ENCODE results near the gene CPNE9.

CPNE9 gene

DNA sequence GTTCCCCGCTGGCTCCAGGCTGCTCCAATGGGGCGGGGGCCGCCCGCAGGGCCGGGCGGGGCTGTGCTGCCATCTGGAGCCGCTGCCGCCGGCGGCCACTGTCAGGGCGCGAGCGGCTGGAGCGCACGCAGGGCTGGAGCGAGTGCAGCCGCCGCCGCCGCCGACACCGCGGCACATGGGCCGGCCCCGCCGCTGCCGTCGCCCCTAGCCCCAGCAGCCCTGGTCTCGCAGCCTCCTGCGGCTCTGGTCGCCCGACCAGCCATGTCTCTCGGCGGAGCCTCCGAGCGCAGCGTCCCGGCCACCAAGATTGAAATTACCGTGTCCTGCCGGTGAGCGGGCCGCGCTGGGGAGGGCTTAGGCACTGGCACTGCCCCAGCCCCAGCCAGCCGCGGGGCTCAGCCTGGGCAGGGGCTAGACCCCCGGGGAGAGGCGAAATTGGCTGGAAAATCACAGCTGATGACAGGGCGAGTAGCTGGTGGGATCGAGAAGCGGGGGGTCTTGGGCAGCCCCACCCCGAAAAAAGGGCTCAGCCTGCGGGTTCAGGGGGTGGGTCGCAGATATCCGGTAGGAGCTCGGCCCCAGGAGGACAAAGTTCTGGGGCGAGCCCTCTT is at the start of gene CPNE9:
Gene CPNE9 (plus strand): TSS at position 98 of the 611 bp plus-strand sequence. CDS start 164 bp downstream, at position 262.
- no peak for TF ChIP-seq CTCF (IDR thresholded peaks at IDR 0.05; ENCODE audit: low read depth, low read length)
- peak within 1 kb of the TSS; percentile 16; the same call in 1 of the 2 replicates for H3K4me3 ChIP-seq (ENCODE audit: low read depth, low read length)

DNA sequence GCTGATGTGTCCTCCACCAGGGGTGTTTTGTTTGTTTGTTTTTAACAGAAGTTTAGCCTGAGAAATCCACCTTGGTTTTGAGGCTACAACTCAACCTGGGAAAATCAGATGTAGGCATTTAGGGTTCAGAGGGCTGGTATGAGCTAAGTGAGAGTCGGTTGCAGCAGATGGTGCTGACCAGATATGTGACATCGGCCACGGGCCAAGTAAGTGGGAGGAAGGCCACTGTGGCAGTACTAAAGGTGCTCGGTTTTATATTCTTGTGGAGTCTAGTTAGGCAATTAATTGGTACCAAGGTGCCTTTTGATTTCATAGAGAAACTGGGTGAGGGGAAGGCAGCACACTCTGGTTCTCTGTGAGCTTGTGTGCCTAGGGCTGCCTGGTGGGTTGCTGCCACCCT is 43.8 kb upstream of the CPNE9 start:
- no peak for TF ChIP-seq CTCF (IDR thresholded peaks at IDR 0.05; ENCODE audit: low read depth, low read length)

DNA sequence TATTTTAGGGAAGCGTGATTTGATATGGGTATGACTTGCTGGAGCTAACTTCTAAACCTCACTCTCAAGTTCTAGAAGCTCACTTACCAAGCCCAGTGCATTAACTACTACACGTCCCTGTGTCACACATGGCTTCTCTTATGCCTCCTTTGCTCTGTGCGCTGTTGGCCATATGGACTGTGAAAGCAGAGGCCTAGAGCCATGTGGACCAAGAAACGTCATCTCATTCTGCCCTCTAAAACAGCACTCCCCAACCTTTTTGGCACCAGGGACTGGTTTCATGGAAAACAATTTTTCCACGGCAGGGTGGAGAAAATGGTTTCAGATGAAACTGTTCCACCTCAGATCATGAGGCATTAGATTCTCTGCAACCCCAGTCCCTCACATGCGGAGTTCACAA is 42.7 kb upstream of the CPNE9 start:
- no peak overlapping the region for H3K4me3 ChIP-seq (ENCODE audit: low read depth, low read length)
- no peak for TF ChIP-seq CTCF (IDR thresholded peaks at IDR 0.05; ENCODE audit: low read depth, low read length)

More for the DNA sequence above, 43.8 kb upstream of the CPNE9 start:
- no peak overlapping the region for H3K4me3 ChIP-seq (ENCODE audit: low read depth, low read length)

GRCh38 chr3:9664119-9664751 is 39.4 kb upstream of the CPNE9 start:
- no peak for TF ChIP-seq CTCF (IDR thresholded peaks at IDR 0.05; ENCODE audit: low read depth, low read length)
- no peak overlapping the region for H3K4me3 ChIP-seq (ENCODE audit: low read depth, low read length)

- TF ChIP-seq CTCF (IDR thresholded peaks at IDR 0.05; ENCODE audit: low read depth, low read length): no peak
- H3K4me3 ChIP-seq (ENCODE audit: low read depth, low read length): no peak overlapping the region
Observed at GRCh38 chr3:9666704-9667445, 36.8 kb upstream of the CPNE9 start.

DNA sequence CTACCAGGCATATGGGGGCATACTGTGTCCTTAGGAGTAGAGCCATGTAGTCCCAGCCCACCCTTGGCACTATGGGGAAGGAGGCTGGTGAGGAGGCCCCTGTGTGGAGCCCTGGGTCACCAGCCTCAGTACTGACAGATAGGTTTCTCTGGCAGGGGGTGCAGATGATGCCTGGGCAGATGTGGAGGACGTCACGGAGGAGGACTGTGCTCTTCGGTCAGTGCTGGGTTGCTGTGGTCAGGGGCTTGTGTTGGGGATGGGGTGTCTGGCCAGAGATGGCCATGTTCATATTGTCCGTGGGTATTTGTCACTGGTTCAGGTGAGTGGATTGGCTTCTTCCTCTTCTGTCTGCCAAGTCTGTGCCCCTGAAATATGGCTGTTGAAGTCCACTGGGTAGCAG is 34.4 kb upstream of the CPNE9 start:
- H3K4me3 ChIP-seq (ENCODE audit: low read depth, low read length): no peak overlapping the region
- TF ChIP-seq CTCF (IDR thresholded peaks at IDR 0.05; ENCODE audit: low read depth, low read length): no peak

All from WI38 (cell line).